ENCODE measurements around the gene SRL. TPM values are rescaled to one million over a fixed set of nuclear protein-coding genes. Genes with fewer than 3 reads are reported as not detected.

The SRL gene
- total and polyA plus RNA-seq, 2 experiments from 2014 or later, result not detected

DNA sequence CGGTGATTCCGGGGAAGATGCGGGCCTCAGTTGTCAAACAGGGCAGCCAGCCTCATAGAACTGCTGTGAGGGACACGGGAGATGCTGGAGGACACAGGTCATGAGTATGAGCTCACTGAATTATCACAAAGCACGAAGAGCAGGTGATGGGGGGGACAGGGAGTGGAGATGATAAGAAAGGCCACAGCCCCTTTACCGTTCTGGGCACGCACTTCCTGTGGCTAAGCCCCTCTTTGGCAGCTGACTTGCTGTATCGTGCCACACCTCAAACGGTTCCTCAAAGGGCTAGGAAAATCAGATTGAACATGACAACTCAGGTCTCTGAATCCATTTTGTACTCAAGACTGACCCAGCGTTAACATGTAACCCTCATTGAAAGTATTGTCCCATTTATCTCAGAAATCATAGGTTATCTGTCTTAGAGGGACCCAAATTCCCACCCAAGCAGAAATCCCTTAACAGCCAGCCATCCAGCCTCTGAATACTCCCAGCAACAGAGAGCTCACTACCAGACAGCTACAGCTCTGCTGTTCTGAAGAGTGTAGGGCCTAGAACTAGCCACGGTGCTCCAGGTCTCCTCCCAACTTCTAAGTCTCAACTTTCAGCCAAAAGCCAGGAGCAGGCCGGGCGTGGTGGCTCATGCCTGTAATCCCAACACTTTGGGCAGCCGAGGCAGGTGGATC, 5.0 kb upstream of the SRL start:
- Histone ChIP-seq H3K9me2 (ENCODE audit: insufficient read depth) (no peaks in the 10 kb centered on the region), H3K27ac (ENCODE audit: low read depth) (no peak overlapping the region), H3K4me3 (no peak overlapping the region), H4K20me1 (replicated peaks; ENCODE audit: insufficient read depth) (no peaks in the 10 kb centered on the region), H3K4me1 (ENCODE audit: insufficient read depth) (no peaks in the 10 kb centered on the region), H3F3A (replicated peaks; ENCODE audit: low read depth) (no peaks in the 10 kb centered on the region), H2AFZ (no peak overlapping the region), H3K4me2 (no peak overlapping the region), H3K27me3 (ENCODE audit: insufficient read depth) (no peaks in the 10 kb centered on the region), H3K36me3 (ENCODE audit: insufficient read depth) (no peaks in the 10 kb centered on the region), H3K79me2 (replicated peaks; ENCODE audit: insufficient read depth) (no peaks in the 10 kb centered on the region)
- Mint-ChIP-seq H3K4me1 (peaks cover 9% of the 10 kb centered on the region; the same call in 2 of the 3 replicates), H3K27me3 (ENCODE audit: insufficient read depth, low read depth, poor library complexity) (peaks cover 5% of the 10 kb centered on the region), H3K4me3 (no peak overlapping the region), H3K9me3 (peaks cover 15% of the 10 kb centered on the region), H3K27ac (no peak overlapping the region), H3K36me3 (ENCODE audit: low read depth) (peaks cover 12% of the 10 kb centered on the region)
- ATAC-seq (no peak), DNase-seq (ENCODE audit: low spot score) (no peak)
- TF ChIP-seq STAT1 (IDR thresholded peaks at IDR 0.05; ENCODE audit: unreplicated experiment), result no peak

DNA sequence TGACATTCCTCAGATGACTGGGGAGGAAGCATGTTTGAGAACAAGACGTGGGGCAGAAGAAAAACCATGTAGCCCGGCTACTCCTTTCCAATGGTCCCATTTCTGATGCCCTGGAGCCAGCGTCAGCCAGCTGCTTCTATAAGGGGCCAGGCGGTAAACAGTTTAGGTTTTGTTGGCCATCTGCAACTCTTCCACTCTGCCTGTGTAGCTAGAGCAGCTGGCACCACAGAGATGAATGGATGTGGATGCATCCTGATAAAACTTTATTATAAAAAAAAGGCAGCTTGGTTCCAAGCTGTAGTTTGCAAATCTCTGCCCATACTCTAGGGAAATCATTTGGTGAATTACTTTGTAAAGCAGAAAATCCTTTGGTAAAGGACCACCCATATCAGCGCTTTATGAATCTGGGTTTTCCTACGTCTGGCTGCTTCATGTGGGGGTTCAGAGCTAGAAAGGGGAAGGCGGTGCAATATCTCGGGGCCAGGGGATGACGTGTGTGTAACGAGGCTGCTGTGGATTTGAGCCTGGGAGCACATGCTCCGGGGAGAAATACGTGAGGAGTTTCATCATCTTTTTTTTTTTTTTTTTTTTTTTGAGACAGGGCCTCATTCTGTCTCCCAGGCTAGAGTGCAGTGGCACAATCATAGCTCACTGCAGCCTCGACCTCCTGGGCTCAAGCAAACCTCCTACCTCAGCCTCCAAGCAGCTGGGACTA, 3.4 kb upstream of the SRL start:
- Mint-ChIP-seq H3K27me3 (ENCODE audit: insufficient read depth, low read depth, poor library complexity) (peaks cover 4% of the 10 kb centered on the region), H3K27ac (no peak overlapping the region), H3K36me3 (ENCODE audit: low read depth) (peaks cover 12% of the 10 kb centered on the region), H3K9me3 (peaks cover 15% of the 10 kb centered on the region), H3K4me1 (peaks cover 16% of the 10 kb centered on the region), H3K4me3 (no peak overlapping the region)
- Histone ChIP-seq H3K27ac (ENCODE audit: low read depth) (peak overlapping the region; percentile 17; the same call in 1 of the 2 replicates), H3K4me2 (no peak overlapping the region), H3K79me2 (replicated peaks; ENCODE audit: insufficient read depth) (no peaks in the 10 kb centered on the region), H3K4me3 (no peak overlapping the region), H3K27me3 (ENCODE audit: insufficient read depth) (no peaks in the 10 kb centered on the region), H4K20me1 (replicated peaks; ENCODE audit: insufficient read depth) (no peaks in the 10 kb centered on the region), H3K4me1 (ENCODE audit: insufficient read depth) (no peaks in the 10 kb centered on the region), H2AFZ (no peak overlapping the region), H3K36me3 (ENCODE audit: insufficient read depth) (no peaks in the 10 kb centered on the region), H3K9me2 (ENCODE audit: insufficient read depth) (no peaks in the 10 kb centered on the region), H3F3A (replicated peaks; ENCODE audit: low read depth) (no peaks in the 10 kb centered on the region; the same call in 1 of the 2 replicates)
- DNase-seq (ENCODE audit: low spot score) (peak; percentile 37), ATAC-seq (no peak)
- no peak for TF ChIP-seq STAT1 (IDR thresholded peaks at IDR 0.05; ENCODE audit: unreplicated experiment)
- no peak for TF ChIP-seq ZNF331 (CRISPR knock-in tag; IDR thresholded peaks at IDR 0.05; ENCODE audit: low read depth)
- no peak for TF ChIP-seq ZNF462 (CRISPR knock-in tag; IDR thresholded peaks at IDR 0.05)
- TF ChIP-seq EZH2phosphoT487 (IDR thresholded peaks at IDR 0.05; ENCODE audit: unreplicated experiment), result no peak
- no peak for TF ChIP-seq NANOG (IDR thresholded peaks at IDR 0.05; ENCODE audit: borderline replicate concordance)
- TF ChIP-seq, protein P1, sequence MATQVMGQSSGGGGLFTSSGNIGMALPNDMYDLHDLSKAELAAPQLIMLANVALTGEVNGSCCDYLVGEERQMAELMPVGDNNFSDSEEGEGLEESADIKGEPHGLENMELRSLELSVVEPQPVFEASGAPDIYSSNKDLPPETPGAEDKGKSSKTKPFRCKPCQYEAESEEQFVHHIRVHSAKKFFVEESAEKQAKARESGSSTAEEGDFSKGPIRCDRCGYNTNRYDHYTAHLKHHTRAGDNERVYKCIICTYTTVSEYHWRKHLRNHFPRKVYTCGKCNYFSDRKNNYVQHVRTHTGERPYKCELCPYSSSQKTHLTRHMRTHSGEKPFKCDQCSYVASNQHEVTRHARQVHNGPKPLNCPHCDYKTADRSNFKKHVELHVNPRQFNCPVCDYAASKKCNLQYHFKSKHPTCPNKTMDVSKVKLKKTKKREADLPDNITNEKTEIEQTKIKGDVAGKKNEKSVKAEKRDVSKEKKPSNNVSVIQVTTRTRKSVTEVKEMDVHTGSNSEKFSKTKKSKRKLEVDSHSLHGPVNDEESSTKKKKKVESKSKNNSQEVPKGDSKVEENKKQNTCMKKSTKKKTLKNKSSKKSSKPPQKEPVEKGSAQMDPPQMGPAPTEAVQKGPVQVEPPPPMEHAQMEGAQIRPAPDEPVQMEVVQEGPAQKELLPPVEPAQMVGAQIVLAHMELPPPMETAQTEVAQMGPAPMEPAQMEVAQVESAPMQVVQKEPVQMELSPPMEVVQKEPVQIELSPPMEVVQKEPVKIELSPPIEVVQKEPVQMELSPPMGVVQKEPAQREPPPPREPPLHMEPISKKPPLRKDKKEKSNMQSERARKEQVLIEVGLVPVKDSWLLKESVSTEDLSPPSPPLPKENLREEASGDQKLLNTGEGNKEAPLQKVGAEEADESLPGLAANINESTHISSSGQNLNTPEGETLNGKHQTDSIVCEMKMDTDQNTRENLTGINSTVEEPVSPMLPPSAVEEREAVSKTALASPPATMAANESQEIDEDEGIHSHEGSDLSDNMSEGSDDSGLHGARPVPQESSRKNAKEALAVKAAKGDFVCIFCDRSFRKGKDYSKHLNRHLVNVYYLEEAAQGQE (IDR thresholded peaks at IDR 0.05; ENCODE audit: unreplicated experiment), result no peak
- TF ChIP-seq JUNB (IDR thresholded peaks at IDR 0.05; ENCODE audit: unreplicated experiment), result no peak
- TF ChIP-seq POLR2AphosphoS5 (IDR thresholded peaks at IDR 0.05; ENCODE audit: low read depth), result no peak
- no peak for TF ChIP-seq ZNF114 (CRISPR knock-in tag; IDR thresholded peaks at IDR 0.05)
- TF ChIP-seq CREB1 (CRISPR knock-in tag; IDR thresholded peaks at IDR 0.05; ENCODE audit: low read depth), result no peak
- no peak for TF ChIP-seq EZH2 (IDR thresholded peaks at IDR 0.05; ENCODE audit: low read depth, unreplicated experiment)

All from GM23338 (cell line).